ENCODE data around the gene HTR4. TPM values are rescaled to one million over a fixed set of nuclear protein-coding genes. Genes with fewer than 3 reads are reported as not detected.

Gene HTR4
- total RNA-seq, 1 experiment from 2014 or later = not detected

DNA sequence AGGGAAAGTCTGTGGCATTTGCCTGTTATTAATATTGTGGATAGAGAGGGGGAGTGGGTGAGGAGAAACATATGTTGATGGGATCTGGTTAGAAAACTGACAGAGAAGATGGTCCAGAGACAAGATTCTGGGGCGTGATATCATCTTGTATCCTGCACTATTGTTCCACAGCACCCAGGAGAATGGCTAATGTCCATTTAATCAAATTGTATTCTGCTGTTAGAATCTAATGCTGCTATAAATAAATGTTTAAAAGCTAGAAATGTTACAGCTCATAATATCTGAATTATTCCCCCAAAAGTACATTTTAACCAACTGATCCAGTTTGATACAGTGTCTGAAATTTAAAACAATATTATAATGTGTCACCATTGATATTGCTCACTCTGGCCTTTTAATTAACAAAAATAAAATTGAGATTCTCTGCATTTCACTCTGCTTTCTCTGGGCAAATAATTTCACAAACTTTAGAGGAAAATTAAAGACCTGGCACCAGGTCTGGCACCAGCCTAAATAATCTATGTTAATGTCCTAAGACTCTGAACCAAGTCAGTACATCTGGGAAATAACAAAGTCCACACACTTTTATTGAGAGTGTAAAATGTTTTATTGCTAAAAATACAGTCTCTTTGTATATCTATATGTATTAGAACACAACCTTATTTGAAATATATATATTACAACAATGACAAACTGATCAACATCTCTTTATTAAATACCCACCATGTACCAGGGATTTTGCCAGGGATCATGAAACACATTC is 18.8 kb downstream of the HTR4 start:
- no peaks in the 10 kb centered on the region for H3K79me2 ChIP-seq (ENCODE audit: insufficient read depth, low read length)
- H2AK5ac ChIP-seq (ENCODE audit: insufficient read length, low read length) = no peak overlapping the region
- no peaks in the 10 kb centered on the region for H3K27me3 ChIP-seq (ENCODE audit: insufficient read depth, low read length)
- TF ChIP-seq, protein P1, sequence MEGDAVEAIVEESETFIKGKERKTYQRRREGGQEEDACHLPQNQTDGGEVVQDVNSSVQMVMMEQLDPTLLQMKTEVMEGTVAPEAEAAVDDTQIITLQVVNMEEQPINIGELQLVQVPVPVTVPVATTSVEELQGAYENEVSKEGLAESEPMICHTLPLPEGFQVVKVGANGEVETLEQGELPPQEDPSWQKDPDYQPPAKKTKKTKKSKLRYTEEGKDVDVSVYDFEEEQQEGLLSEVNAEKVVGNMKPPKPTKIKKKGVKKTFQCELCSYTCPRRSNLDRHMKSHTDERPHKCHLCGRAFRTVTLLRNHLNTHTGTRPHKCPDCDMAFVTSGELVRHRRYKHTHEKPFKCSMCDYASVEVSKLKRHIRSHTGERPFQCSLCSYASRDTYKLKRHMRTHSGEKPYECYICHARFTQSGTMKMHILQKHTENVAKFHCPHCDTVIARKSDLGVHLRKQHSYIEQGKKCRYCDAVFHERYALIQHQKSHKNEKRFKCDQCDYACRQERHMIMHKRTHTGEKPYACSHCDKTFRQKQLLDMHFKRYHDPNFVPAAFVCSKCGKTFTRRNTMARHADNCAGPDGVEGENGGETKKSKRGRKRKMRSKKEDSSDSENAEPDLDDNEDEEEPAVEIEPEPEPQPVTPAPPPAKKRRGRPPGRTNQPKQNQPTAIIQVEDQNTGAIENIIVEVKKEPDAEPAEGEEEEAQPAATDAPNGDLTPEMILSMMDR (conservative IDR thresholded peaks at IDR 0.05) = no peak
- WGBS (ENCODE audit: extremely low coverage, insufficient read length, low lambda C conversion rate) = no CpG with 5 or more reads among the region's 1 CpG
- no peak overlapping the region for H3K56ac ChIP-seq (ENCODE audit: insufficient read length, low read depth, low read length)
- H3K9me3 ChIP-seq (ENCODE audit: control insufficient read depth, low read depth, low read length) = no peaks in the 10 kb centered on the region
- Mint-ChIP-seq H3K4me1 (0 out of 4 replicates have a peak, but pooled peaks cover 0 to 3% of the 10 kb centered on the region in 2 experiments), H3K9me3 (no peaks in the 10 kb centered on the region), H3K4me3 (no peak overlapping the region), H3K27ac (no peak overlapping the region), H3K27me3 (ENCODE audit: low read depth) (no peaks in the 10 kb centered on the region), H3K36me3 (ENCODE audit: insufficient read depth in 1 of 3, low read depth in 3 of 3) (no peaks in the 10 kb centered on the region)
- H2BK120ac ChIP-seq (ENCODE audit: low read depth, low read length, poor library complexity, severe bottlenecking) = no peak overlapping the region
- H4K8ac ChIP-seq (replicated peaks; ENCODE audit: insufficient read length, low read depth, low read length) = no peak overlapping the region
- no peaks in the 10 kb centered on the region for H4K20me1 ChIP-seq (ENCODE audit: control insufficient read depth, insufficient read depth, insufficient read length)
- no peak overlapping the region for H2BK12ac ChIP-seq (ENCODE audit: insufficient read length, low read depth, low read length)
- no peaks in the 10 kb centered on the region for H3K23me2 ChIP-seq (ENCODE audit: insufficient read length, low read depth, low read length, poor library complexity, severe bottlenecking)
- H2BK5ac ChIP-seq (ENCODE audit: insufficient read length, low read length) = no peak overlapping the region
- H4K5ac ChIP-seq (ENCODE audit: insufficient read length, low read depth, low read length) = no peak overlapping the region
- DNase-seq = no peak
- H3K18ac ChIP-seq (ENCODE audit: insufficient read length, low read depth, low read length) = no peak overlapping the region
- no peak overlapping the region for H2BK20ac ChIP-seq (ENCODE audit: low read depth, low read length, poor library complexity, severe bottlenecking)
- H3K4ac ChIP-seq (ENCODE audit: low read depth, low read length) = no peak overlapping the region
- H2AFZ ChIP-seq (ENCODE audit: low read length) = no peak overlapping the region
- no peak overlapping the region for H3K4me2 ChIP-seq (ENCODE audit: insufficient read depth, insufficient read length, low read length)
- H3K79me1 ChIP-seq (ENCODE audit: insufficient read depth, low read depth, low read length, poor library complexity, severe bottlenecking) = no peaks in the 10 kb centered on the region
- no peaks in the 10 kb centered on the region for H3K4me1 ChIP-seq (ENCODE audit: insufficient read depth, low read length)
- H2BK15ac ChIP-seq (ENCODE audit: low read depth, low read length) = no peak overlapping the region
- H4K91ac ChIP-seq (ENCODE audit: insufficient read length, low read depth, low read length) = no peak overlapping the region
- H3K14ac ChIP-seq (ENCODE audit: insufficient read depth, low read length) = no peak overlapping the region
- H3K23ac ChIP-seq (ENCODE audit: insufficient read length, low read depth, low read length) = no peak overlapping the region
- H3T11ph ChIP-seq (ENCODE audit: low read length) = no peak overlapping the region
- no peak overlapping the region for H3K9ac ChIP-seq (ENCODE audit: extremely low read depth, insufficient read length, low read length)
- no peak overlapping the region for H3K27ac ChIP-seq (ENCODE audit: insufficient read length, low read depth, low read length)
